HCT116 (cell line): ENCODE measurements around the gene ALK. TPM values are rescaled to one million over a fixed set of nuclear protein-coding genes. Genes with fewer than 3 reads are reported as not detected.

Experiments
- ATAC-seq: fragments of 200-7000 bp; cut with Tn5 transposase; 2 replicates; pipeline ENCODE4 v1.9.1; 2020; ENCODE audit warnings: mild to moderate bottlenecking, moderate library complexity
- BruUV-seq: library from RNA; stranded (reverse); fragments of 400-500 nt; replicated peaks from 2 replicates; lab custom pipeline; 2021; lab: Mats Ljungman, UMichigan
- CTCF ChIA-PET: fragments of 300-600 bp; sonication (Branson Sonifier 250); formaldehyde crosslinking; loops from one replicate; lab custom pipeline; 2021; ENCODE audit warnings: antibody characterized with exemption; lab: Charles Lee
- POLR2A ChIA-PET: fragments of 300-600, 350-600 bp; sonication (Branson Sonifier 250); formaldehyde crosslinking; loops from one replicate; lab custom pipeline; 2021; ENCODE audit warnings: antibody characterized with exemption; lab: Charles Lee
- RAD21 ChIA-PET, 2 experiments: fragments of 300-600 bp; sonication (Branson Sonifier 250); formaldehyde crosslinking; loops; one replicate each; lab custom pipeline; 2023; ENCODE audit warnings: low total read pairs in 2 of 2; ENCODE audit not compliant: uncharacterized antibody in 2 of 2, unreplicated experiment in 2 of 2, low non-redundant PET in 1 of 2; lab: Charles Lee
- DNase-seq: peaks from one replicate; pipeline ENCODE4 v3.0.0-alpha.2; 2010; ENCODE audit warnings: low read depth, low spot score
- H2AFZ ChIP-seq: fragments of 200-600 bp; shearing (Covaris generic), sonication (generic); 2 replicates; pipeline ENCODE4 v1.6.1; 2017; ENCODE audit warnings: low read depth, mixed run types, mixed read lengths, antibody characterized with exemption, low read length; ENCODE audit not compliant: poor library complexity, severe bottlenecking
- H3K27ac ChIP-seq: 2 replicates; pipeline ENCODE4 v1.5.1; 2012; ENCODE audit warnings: low read depth, low read length
- H3K27me3 ChIP-seq: fragments of 200-600 bp; sonication (generic); 2 replicates; pipeline ENCODE4 v1.6.1; 2016; ENCODE audit warnings: mixed run types, low read length, mixed read lengths; ENCODE audit not compliant: insufficient read depth
- H3K36me3 ChIP-seq, 2 experiments: fragments of 200-500 bp in 1 of 2; fragments of 200-600 bp in 1 of 2; sonication (Bioruptor generic) in 1 of 2; sonication (generic) in 1 of 2; 2 replicates each; pipeline versions ENCODE4 v1.5.1 to v1.6.1; 2014 to 2016; ENCODE audit warnings: low read length in 2 of 2, inconsistent platforms in 1 of 2, mixed read lengths in 1 of 2, mixed run types in 1 of 2; ENCODE audit not compliant: insufficient read depth in 2 of 2, control insufficient read depth in 1 of 2
- H3K4me1 ChIP-seq, 2 experiments: fragments of 200-600 bp in 1 of 2; sonication (generic) in 1 of 2; 2 replicates each; pipeline versions ENCODE4 v1.5.1 to v1.6.1; 2012 to 2017; ENCODE audit warnings: low read length in 2 of 2, inconsistent platforms in 1 of 2, mild to moderate bottlenecking in 1 of 2, mixed read lengths in 1 of 2, mixed run types in 1 of 2, moderate library complexity in 1 of 2; ENCODE audit not compliant: insufficient read depth in 2 of 2, control insufficient read depth in 1 of 2
- H3K4me2 ChIP-seq: fragments of 200-600 bp; sonication (generic); 2 replicates; pipeline ENCODE4 v1.6.1; 2017; ENCODE audit warnings: mixed run types, low read length, mixed read lengths
- H3K4me3 ChIP-seq, 2 experiments: fragments of 200-600 bp in 1 of 2; sonication (generic) in 1 of 2; replicated peaks in 1 of 2; 2 replicates each; pipeline ENCODE4 v1.5.1; 2011 to 2016; ENCODE audit warnings: low read length in 2 of 2, control low read depth in 1 of 2, low read depth in 1 of 2, mild to moderate bottlenecking in 1 of 2, mixed read lengths in 1 of 2, mixed run types in 1 of 2
- H3K79me2 ChIP-seq: fragments of 200-600 bp; sonication (generic); 2 replicates; pipeline ENCODE4 v1.6.1; 2017; ENCODE audit warnings: mild to moderate bottlenecking, mixed run types, low read length, moderate library complexity, mixed read lengths; ENCODE audit not compliant: insufficient read depth
- H3K9ac ChIP-seq: fragments of 200-600 bp; sonication (generic); 2 replicates; pipeline ENCODE4 v1.6.1; 2016; ENCODE audit warnings: low read length, mixed read lengths
- H3K9me2 ChIP-seq: fragments of 200-600 bp; sonication (generic), shearing (Covaris generic); 2 replicates; pipeline ENCODE4 v1.6.1; 2017; ENCODE audit warnings: mixed run types, mild to moderate bottlenecking, moderate library complexity; ENCODE audit not compliant: insufficient read depth
- H3K9me3 ChIP-seq, 2 experiments: fragments of 200-500 bp in 1 of 2; fragments of 200-600 bp in 1 of 2; sonication (Bioruptor generic) in 1 of 2; sonication (generic) in 1 of 2; 2 replicates each; pipeline ENCODE4 v1.6.1; 2014 to 2017; ENCODE audit warnings: low read length in 2 of 2, mixed read lengths in 2 of 2, inconsistent platforms in 1 of 2, low read depth in 1 of 2, mild to moderate bottlenecking in 1 of 2, mixed run types in 1 of 2, moderate library complexity in 1 of 2; ENCODE audit not compliant: control insufficient read depth in 1 of 2, insufficient read depth in 1 of 2
- H4K20me1 ChIP-seq: fragments of 200-600 bp; sonication (generic), shearing (Covaris generic); 2 replicates; pipeline ENCODE4 v1.6.1; 2017; ENCODE audit warnings: mixed run types, mild to moderate bottlenecking, moderate library complexity; ENCODE audit not compliant: insufficient read depth
- CBX3 ChIP-seq: IDR thresholded peaks from 2 replicates; pipeline ENCODE4 v1.6.1; 2012; ENCODE audit warnings: low read depth
- CEBPB ChIP-seq: IDR thresholded peaks from 2 replicates; pipeline ENCODE4 v1.6.1; 2012; ENCODE audit warnings: low read depth
- EGR1 ChIP-seq: IDR thresholded peaks from 2 replicates; pipeline ENCODE4 v1.6.1; 2012; ENCODE audit warnings: low read depth
- ELF1 ChIP-seq: IDR thresholded peaks from 2 replicates; pipeline ENCODE4 v1.6.1; 2012; ENCODE audit warnings: low read depth, borderline replicate concordance
- EZH2phosphoT487 ChIP-seq: fragments of 200-600 bp; IDR thresholded peaks from 2 replicates; pipeline ENCODE4 v1.6.1; 2018; ENCODE audit warnings: antibody characterized with exemption, borderline replicate concordance
- JUND ChIP-seq: IDR thresholded peaks from 2 replicates; pipeline ENCODE4 v1.6.1; 2012
- MAX ChIP-seq: IDR thresholded peaks from 2 replicates; pipeline ENCODE4 v1.6.1; 2012
- POLR2A ChIP-seq: IDR thresholded peaks from 2 replicates; pipeline ENCODE4 v1.7.0; 2011; ENCODE audit warnings: borderline replicate concordance; ENCODE audit not compliant: insufficient read depth, insufficient read length; ENCODE audit errors: extremely low read depth
- POLR2AphosphoS5 ChIP-seq: IDR thresholded peaks from 2 replicates; pipeline ENCODE4 v1.6.1; 2011; ENCODE audit warnings: mild to moderate bottlenecking, low read depth, low read length, moderate library complexity
- RAD21 ChIP-seq: IDR thresholded peaks from 2 replicates; pipeline ENCODE4 v1.6.1; 2012; ENCODE audit warnings: low read depth, mild to moderate bottlenecking
- REST ChIP-seq: IDR thresholded peaks from 2 replicates; pipeline ENCODE4 v1.6.1; 2012; ENCODE audit warnings: low read depth
- SIN3A ChIP-seq: IDR thresholded peaks from 2 replicates; pipeline ENCODE4 v1.6.1; 2012; ENCODE audit warnings: low read depth
- SP1 ChIP-seq: IDR thresholded peaks from 2 replicates; pipeline ENCODE4 v1.6.1; 2012; ENCODE audit warnings: low read depth
- SRF ChIP-seq: IDR thresholded peaks from 2 replicates; pipeline ENCODE4 v1.6.1; 2012; ENCODE audit warnings: low read depth
- TCF7L2 ChIP-seq: IDR thresholded peaks from 2 replicates; pipeline ENCODE4 v1.7.0; 2011; ENCODE audit warnings: borderline replicate concordance, inconsistent platforms; ENCODE audit not compliant: insufficient read depth, insufficient read length; ENCODE audit errors: extremely low read depth
- YY1 ChIP-seq: IDR thresholded peaks from 2 replicates; pipeline ENCODE4 v1.6.1; 2011; ENCODE audit warnings: low read length, low read depth, moderate library complexity, mild to moderate bottlenecking; ENCODE audit not compliant: insufficient replicate concordance; ENCODE audit errors: extremely low read depth
- ZFX ChIP-seq: fragments of 450-650 bp; IDR thresholded peaks from 2 replicates; pipeline ENCODE4 v1.6.1; 2017
- ZNF274 ChIP-seq: fragments of 200-500 bp; sonication (Bioruptor generic); IDR thresholded peaks from 2 replicates; pipeline ENCODE4 v1.6.1; 2014; ENCODE audit warnings: mild to moderate bottlenecking, low read depth, low read length, inconsistent platforms
- intact Hi-C: fragments of 100-400 bp; cut with micrococcal nuclease; formaldehyde crosslinking; loops from 2 replicates; pipeline ENCODE4 v1.10.0; 2022
- total RNA-seq: library from RNA; stranded (reverse); gene quantifications from one replicate; pipeline ENCODE4 v1.2.1, GENCODE V29; 2021; ENCODE audit not compliant: unreplicated experiment
- TF ChIP-seq, protein P1 (sequence below), 3 experiments: fragments of 200-600 bp in 1 of 3; sonication (generic) in 1 of 3; IDR thresholded peaks in 2 of 3; conservative IDR thresholded peaks in 1 of 3; 2 replicates each; pipeline ENCODE4 v1.5.1; 2012 to 2017; ENCODE audit warnings: low read depth in 2 of 3, low read length in 2 of 3, antibody characterized with exemption in 1 of 3, borderline replicate concordance in 1 of 3, control low read depth in 1 of 3, mild to moderate bottlenecking in 1 of 3, mixed read lengths in 1 of 3, mixed run types in 1 of 3, moderate library complexity in 1 of 3; ENCODE audit not compliant: insufficient read depth in 1 of 3
- TF ChIP-seq, protein P2 (sequence below): IDR thresholded peaks from 2 replicates; pipeline ENCODE4 v1.6.1; 2011; ENCODE audit warnings: mild to moderate bottlenecking, low read length, moderate library complexity; ENCODE audit not compliant: insufficient replicate concordance; ENCODE audit errors: extremely low read depth

ALK gene
- total RNA-seq, 1 experiment from 2014 or later = not detected

DNA sequence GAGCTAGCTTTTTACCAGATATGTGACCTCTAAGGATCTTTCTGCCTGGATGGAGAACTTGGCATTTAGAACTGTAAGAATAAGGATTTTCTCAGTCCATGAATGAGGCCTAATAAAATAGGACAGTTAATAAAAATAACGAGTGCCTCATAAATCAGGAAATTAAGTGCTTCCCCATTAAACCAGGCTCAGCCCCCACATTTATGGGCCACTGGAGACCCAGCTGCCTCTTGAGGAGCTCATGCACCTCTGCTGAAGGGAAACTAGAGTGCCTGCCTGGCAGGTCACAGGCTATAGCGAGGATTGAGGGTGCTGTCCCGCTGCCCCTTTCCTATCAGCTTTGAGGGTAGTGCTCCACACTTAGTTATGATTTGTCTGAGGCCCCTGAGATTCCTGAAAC lies 158.0 kb downstream of the ALK start:
- ChIA-PET CTCF (no interaction called here), RAD21 (no interaction called here), POLR2A (no interaction called here)
- Histone ChIP-seq H3K36me3 (no peaks in the 10 kb centered on the region), H3K9me3 (no peaks in the 10 kb centered on the region), H3K4me2 (no peak overlapping the region), H3K27ac (no peak overlapping the region), H3K27me3 (peaks cover 36% of the 10 kb centered on the region; the same call in 1 of the 2 replicates), H3K9me2 (no peaks in the 10 kb centered on the region), H2AFZ (no peak overlapping the region), H3K79me2 (no peaks in the 10 kb centered on the region), H3K4me3 (no peak overlapping the region), H4K20me1 (no peaks in the 10 kb centered on the region), H3K4me1 (no peaks in the 10 kb centered on the region), H3K9ac (no peak overlapping the region)
- TF ChIP-seq REST (no peak), RAD21 (no peak), YY1 (no peak), POLR2AphosphoS5 (no peak), ZFX (no peak), SP1 (no peak), SRF (no peak), POLR2A (no peak), SIN3A (no peak), CEBPB (no peak), ZNF274 (no peak), JUND (no peak), TCF7L2 (no peak), EGR1 (no peak), EZH2phosphoT487 (no peak), CBX3 (no peak), MAX (no peak), ELF1 (no peak)
- TF ChIP-seq, protein P1, sequence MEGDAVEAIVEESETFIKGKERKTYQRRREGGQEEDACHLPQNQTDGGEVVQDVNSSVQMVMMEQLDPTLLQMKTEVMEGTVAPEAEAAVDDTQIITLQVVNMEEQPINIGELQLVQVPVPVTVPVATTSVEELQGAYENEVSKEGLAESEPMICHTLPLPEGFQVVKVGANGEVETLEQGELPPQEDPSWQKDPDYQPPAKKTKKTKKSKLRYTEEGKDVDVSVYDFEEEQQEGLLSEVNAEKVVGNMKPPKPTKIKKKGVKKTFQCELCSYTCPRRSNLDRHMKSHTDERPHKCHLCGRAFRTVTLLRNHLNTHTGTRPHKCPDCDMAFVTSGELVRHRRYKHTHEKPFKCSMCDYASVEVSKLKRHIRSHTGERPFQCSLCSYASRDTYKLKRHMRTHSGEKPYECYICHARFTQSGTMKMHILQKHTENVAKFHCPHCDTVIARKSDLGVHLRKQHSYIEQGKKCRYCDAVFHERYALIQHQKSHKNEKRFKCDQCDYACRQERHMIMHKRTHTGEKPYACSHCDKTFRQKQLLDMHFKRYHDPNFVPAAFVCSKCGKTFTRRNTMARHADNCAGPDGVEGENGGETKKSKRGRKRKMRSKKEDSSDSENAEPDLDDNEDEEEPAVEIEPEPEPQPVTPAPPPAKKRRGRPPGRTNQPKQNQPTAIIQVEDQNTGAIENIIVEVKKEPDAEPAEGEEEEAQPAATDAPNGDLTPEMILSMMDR (IDR thresholded peaks at IDR 0.05 in 2 of 3, conservative IDR thresholded peaks at IDR 0.05 in 1 of 3; ENCODE audit: borderline replicate concordance in 1 of 3, insufficient read depth in 1 of 3, low read depth in 2 of 3, low read length in 2 of 3) = no peak
- TF ChIP-seq, protein P2, sequence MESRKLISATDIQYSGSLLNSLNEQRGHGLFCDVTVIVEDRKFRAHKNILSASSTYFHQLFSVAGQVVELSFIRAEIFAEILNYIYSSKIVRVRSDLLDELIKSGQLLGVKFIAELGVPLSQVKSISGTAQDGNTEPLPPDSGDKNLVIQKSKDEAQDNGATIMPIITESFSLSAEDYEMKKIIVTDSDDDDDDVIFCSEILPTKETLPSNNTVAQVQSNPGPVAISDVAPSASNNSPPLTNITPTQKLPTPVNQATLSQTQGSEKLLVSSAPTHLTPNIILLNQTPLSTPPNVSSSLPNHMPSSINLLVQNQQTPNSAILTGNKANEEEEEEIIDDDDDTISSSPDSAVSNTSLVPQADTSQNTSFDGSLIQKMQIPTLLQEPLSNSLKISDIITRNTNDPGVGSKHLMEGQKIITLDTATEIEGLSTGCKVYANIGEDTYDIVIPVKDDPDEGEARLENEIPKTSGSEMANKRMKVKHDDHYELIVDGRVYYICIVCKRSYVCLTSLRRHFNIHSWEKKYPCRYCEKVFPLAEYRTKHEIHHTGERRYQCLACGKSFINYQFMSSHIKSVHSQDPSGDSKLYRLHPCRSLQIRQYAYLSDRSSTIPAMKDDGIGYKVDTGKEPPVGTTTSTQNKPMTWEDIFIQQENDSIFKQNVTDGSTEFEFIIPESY = no peak
- no peak for ATAC-seq
- DNase-seq = no peak
- intact Hi-C loops = no loop called here
- BruUV-seq = no TSS peak
